SK-N-SH (cell line): ENCODE results near the gene LGALS14.

Experiments used
- CTCF ChIP-seq: fragments of 200-600 bp; sonication (generic); IDR thresholded peaks from 2 replicates; pipeline ENCODE4 v1.6.1; 2017; ENCODE audit warnings: antibody characterized with exemption, mild to moderate bottlenecking, moderate library complexity
- FOXJ3 ChIP-seq: sonication (generic); formaldehyde crosslinking; IDR thresholded peaks from 2 replicates; pipeline ENCODE4 v1.5.1; 2020; ENCODE audit warnings: mild to moderate bottlenecking, missing genetic modification reagents
- JUND ChIP-seq: IDR thresholded peaks from 2 replicates; pipeline ENCODE4 v1.4.0; 2012
- MAX ChIP-seq: IDR thresholded peaks from 2 replicates; pipeline ENCODE4 v1.4.0; 2012; ENCODE audit warnings: low read depth
- POLR2AphosphoS5 ChIP-seq: IDR thresholded peaks from 2 replicates; pipeline ENCODE4 v1.6.1; 2012; ENCODE audit warnings: low read depth, low read length
- TEAD4 ChIP-seq: IDR thresholded peaks from 2 replicates; pipeline ENCODE4 v1.4.0; 2012; ENCODE audit warnings: mild to moderate bottlenecking, borderline replicate concordance; ENCODE audit not compliant: insufficient read depth

- TF ChIP-seq JUND (no peak), CTCF (no peak), TEAD4 (no peak), MAX (no peak), FOXJ3 (CRISPR knock-in tag) (no peak), POLR2AphosphoS5 (no peak)
These were observed 48.5 kb downstream of the LGALS14 start for GRCh38 chr19:39752795-39753194.
